IMR-90 (cell line): Measurements from ENCODE around the gene ORC4. TPM values are rescaled to one million over a fixed set of nuclear protein-coding genes. Genes with fewer than 3 reads are reported as not detected.

Source experiments
- ATAC-seq: fragments of 200-7000 bp; cut with Tn5 transposase; 2 replicates; pipeline ENCODE4 v1.9.1; 2020; ENCODE audit warnings: low read depth, mild to moderate bottlenecking, moderate library complexity
- BruUV-seq: library from RNA; stranded (reverse); fragments of 400-500 nt; replicated peaks from 2 replicates; lab custom pipeline; 2021; lab: Mats Ljungman, UMichigan
- CTCF ChIA-PET: fragments of 300-600 bp; formaldehyde crosslinking; extraction: SDS; loops from one replicate; lab custom pipeline; 2021; ENCODE audit warnings: antibody characterized with exemption; lab: Yijun Ruan, JAX
- POLR2A ChIA-PET: fragments of 300-600 bp; sonication (Branson Sonifier 250); formaldehyde crosslinking; loops from one replicate; lab custom pipeline; 2022; ENCODE audit warnings: antibody characterized with exemption; ENCODE audit not compliant: unreplicated experiment; lab: Charles Lee
- DNase-seq: peaks from one replicate; pipeline ENCODE4 v3.0.0; 2013
- H2AFZ ChIP-seq: replicated peaks from 2 replicates; pipeline ENCODE3; 2013; ENCODE audit warnings: low read length, mild to moderate bottlenecking; ENCODE audit not compliant: poor library complexity
- H2AK5ac ChIP-seq: 2 replicates; pipeline ENCODE4 v1.6.1; 2013; ENCODE audit warnings: low read depth, low read length, inconsistent platforms
- H2AK9ac ChIP-seq: replicated peaks from 2 replicates; pipeline ENCODE3; 2013; ENCODE audit warnings: mild to moderate bottlenecking, low read depth, low read length, moderate library complexity; ENCODE audit not compliant: poor library complexity
- H2BK120ac ChIP-seq: 2 replicates; pipeline ENCODE4 v1.6.1; 2013; ENCODE audit warnings: low read depth, low read length, inconsistent platforms
- H2BK15ac ChIP-seq: 3 replicates; pipeline ENCODE4 v1.6.1; 2013; ENCODE audit warnings: low read depth, low read length, inconsistent platforms
- H2BK20ac ChIP-seq: 2 replicates; pipeline ENCODE4 v1.6.1; 2013; ENCODE audit warnings: low read depth, mild to moderate bottlenecking, inconsistent platforms, low read length, moderate library complexity
- H2BK5ac ChIP-seq: 2 replicates; pipeline ENCODE4 v1.6.1; 2013; ENCODE audit warnings: mild to moderate bottlenecking, low read depth, low read length, inconsistent platforms; ENCODE audit not compliant: poor library complexity, severe bottlenecking
- H3K14ac ChIP-seq: replicated peaks from 2 replicates; pipeline ENCODE4 v1.6.1; 2013; ENCODE audit warnings: low read depth, low read length, inconsistent platforms
- H3K18ac ChIP-seq: 2 replicates; pipeline ENCODE4 v1.6.1; 2013; ENCODE audit warnings: low read depth, low read length, control low read depth
- H3K23ac ChIP-seq: 2 replicates; pipeline ENCODE4 v1.6.1; 2013; ENCODE audit warnings: low read depth, low read length, inconsistent platforms
- H3K27ac ChIP-seq: 2 replicates; pipeline ENCODE4 v1.5.1; 2013; ENCODE audit warnings: mild to moderate bottlenecking, control low read depth, low read length; ENCODE audit not compliant: insufficient read depth
- H3K27me3 ChIP-seq: 2 replicates; pipeline ENCODE4 v1.6.1; 2013; ENCODE audit warnings: low read length; ENCODE audit not compliant: control insufficient read depth, insufficient read depth
- H3K36me3 ChIP-seq: 2 replicates; pipeline ENCODE4 v1.6.1; 2013; ENCODE audit warnings: low read length, mixed read lengths; ENCODE audit not compliant: control insufficient read depth, insufficient read depth
- H3K4ac ChIP-seq: 2 replicates; pipeline ENCODE4 v1.6.1; 2013; ENCODE audit warnings: low read depth, low read length, inconsistent platforms
- H3K4me1 ChIP-seq: 2 replicates; pipeline ENCODE4 v1.6.1; 2013; ENCODE audit warnings: low read length, mixed read lengths; ENCODE audit not compliant: control insufficient read depth, insufficient read depth
- H3K4me2 ChIP-seq: 2 replicates; pipeline ENCODE4 v1.6.1; 2013; ENCODE audit warnings: low read depth, mild to moderate bottlenecking, control low read depth, low read length, moderate library complexity
- H3K4me3 ChIP-seq: 2 replicates; pipeline ENCODE4 v1.5.1; 2013; ENCODE audit warnings: low read depth, mild to moderate bottlenecking, control low read depth, low read length, moderate library complexity; ENCODE audit not compliant: insufficient read depth
- H3K56ac ChIP-seq: 2 replicates; pipeline ENCODE4 v1.6.1; 2013; ENCODE audit warnings: low read length, inconsistent platforms; ENCODE audit not compliant: insufficient read depth; ENCODE audit errors: extremely low read depth
- H3K79me1 ChIP-seq, 2 experiments: 2 replicates each; pipeline ENCODE4 v1.6.1; 2013; ENCODE audit warnings: low read length in 2 of 2, inconsistent platforms in 1 of 2, low read depth in 1 of 2
- H3K9ac ChIP-seq: 2 replicates; pipeline ENCODE4 v1.6.1; 2013; ENCODE audit warnings: low read depth, low read length, control low read depth
- H3K9me1 ChIP-seq: 2 replicates; pipeline ENCODE4 v1.6.1; 2013; ENCODE audit warnings: low read length, inconsistent platforms; ENCODE audit not compliant: insufficient read depth
- H3K9me3 ChIP-seq: 2 replicates; pipeline ENCODE4 v1.6.1; 2013; ENCODE audit warnings: low read length; ENCODE audit not compliant: control insufficient read depth, insufficient read depth
- H4K20me1 ChIP-seq: 2 replicates; pipeline ENCODE4 v1.6.1; 2013; ENCODE audit warnings: low read length, inconsistent platforms; ENCODE audit not compliant: insufficient read depth
- H4K5ac ChIP-seq: 2 replicates; pipeline ENCODE4 v1.6.1; 2013; ENCODE audit warnings: mild to moderate bottlenecking, low read depth, low read length, control low read depth
- H4K8ac ChIP-seq, 2 experiments: 2 replicates each; pipeline ENCODE4 v1.6.1; 2013; ENCODE audit warnings: low read depth in 2 of 2, low read length in 2 of 2, control low read depth in 1 of 2, inconsistent platforms in 1 of 2
- H4K91ac ChIP-seq: 2 replicates; pipeline ENCODE4 v1.6.1; 2013; ENCODE audit warnings: low read depth, low read length, inconsistent platforms; ENCODE audit not compliant: insufficient read depth
- BHLHE40 ChIP-seq: fragments of 150-350 bp; IDR thresholded peaks from 2 replicates; pipeline ENCODE4 v1.6.1; 2016; ENCODE audit warnings: mild to moderate bottlenecking, low read depth, low read length
- CEBPB ChIP-seq: IDR thresholded peaks from 2 replicates; pipeline ENCODE4 v1.6.1; 2012; ENCODE audit warnings: low read depth, low read length, improper control_type of control experiment
- CHD1 ChIP-seq: IDR thresholded peaks from 2 replicates; pipeline ENCODE4 v1.6.1; 2012; ENCODE audit warnings: low read depth, low read length, improper control_type of control experiment
- ELK1 ChIP-seq: fragments of 150-350 bp; IDR thresholded peaks from 2 replicates; pipeline ENCODE4 v1.6.1; 2016; ENCODE audit warnings: low read depth, mild to moderate bottlenecking, low read length, moderate library complexity, borderline replicate concordance
- MAFK ChIP-seq: IDR thresholded peaks from 2 replicates; pipeline ENCODE4 v1.6.1; 2012; ENCODE audit warnings: low read depth, low read length, improper control_type of control experiment
- MAZ ChIP-seq: IDR thresholded peaks from 2 replicates; pipeline ENCODE4 v1.6.1; 2012; ENCODE audit warnings: low read depth, mild to moderate bottlenecking, low read length, improper control_type of control experiment, moderate library complexity, borderline replicate concordance
- RCOR1 ChIP-seq: IDR thresholded peaks from 2 replicates; pipeline ENCODE4 v1.6.1; 2012; ENCODE audit warnings: mild to moderate bottlenecking, low read length, improper control_type of control experiment; ENCODE audit not compliant: insufficient replicate concordance
- USF2 ChIP-seq: fragments of 150-350 bp; IDR thresholded peaks from 2 replicates; pipeline ENCODE4 v1.6.1; 2017; ENCODE audit warnings: mild to moderate bottlenecking, antibody characterized with exemption, low read length, low read depth
- dilution Hi-C: fragments of 300-500 bp; cut with HindIII; formaldehyde crosslinking; loops from one replicate; pipeline ENCODE4 v1.14.3; 2018; ENCODE audit warnings: low sequenced_read_pairs; ENCODE audit not compliant: unreplicated experiment
- in situ Hi-C: fragments of 300-500 bp; cut with MboI; formaldehyde crosslinking; loops from 3 replicates; pipeline ENCODE4 v1.14.3; 2019; ENCODE audit warnings: low sequenced_read_pairs, inconsistent platforms, mixed read lengths
- intact Hi-C: fragments of 100-400 bp; cut with micrococcal nuclease; formaldehyde crosslinking; loops from 2 replicates; pipeline ENCODE4 v1.10.0; 2022
- polyA plus RNA-seq, 3 experiments: library from polyadenylated mRNA; depleted of rRNA; stranded (reverse); fragments of >200 nt; gene quantifications; 2 replicates each; pipeline ENCODE4 v1.2.3, GENCODE V29; 2012; ENCODE audit warnings: low replicate concordance in 1 of 3
- total RNA-seq: library from RNA; depleted of rRNA; stranded (reverse); fragments of >200 nt; gene quantifications from 2 replicates; pipeline ENCODE4 v1.2.3, GENCODE V29; 2012
- TF ChIP-seq, protein P1 (sequence below): conservative IDR thresholded peaks from 2 replicates; pipeline ENCODE4 v1.5.1; 2012; ENCODE audit warnings: mild to moderate bottlenecking, low read depth, low read length, improper control_type of control experiment

The ORC4 gene
- total and polyA plus RNA-seq, 2 of the 4 experiments (the other 2 are of a cell fraction) = 20.6 to 23.5 TPM

GRCh38 chr2:147884830-147885229 is 135.7 kb downstream of the ORC4 start:
- H3K9me3 ChIP-seq = no peaks in the 10 kb centered on the region
- dilution Hi-C loops (no loop called here), in situ Hi-C loops (no loop called here), intact Hi-C loops (no loop called here)
- no peak overlapping the region for H2AFZ ChIP-seq
- no peak overlapping the region for H2BK15ac ChIP-seq
- ChIA-PET POLR2A (no interaction called here), CTCF (interaction anchor here (1.1 kb wide), 1 partner anchor 9 kb away, joined by 3 read pairs; no protein-coding TSS in a partner anchor)
- DNase-seq (peak; percentile 16), ATAC-seq (peak; percentile 83)
- H2BK20ac ChIP-seq = no peak overlapping the region
- peaks cover 0 to 12% of the 10 kb centered on the region in 2 experiments; a peak in 3 of 4 replicates for H3K79me1 ChIP-seq
- no peak overlapping the region for H2AK9ac ChIP-seq
- no peak overlapping the region for H2BK5ac ChIP-seq
- no peak overlapping the region for H3K23ac ChIP-seq
- no peaks in the 10 kb centered on the region; the same call in 1 of the 2 replicates for H4K20me1 ChIP-seq
- no peak overlapping the region for H3K27ac ChIP-seq
- no peak overlapping the region for H4K8ac ChIP-seq
- no peak overlapping the region for H3K56ac ChIP-seq
- H3K9me1 ChIP-seq = no peaks in the 10 kb centered on the region
- H4K91ac ChIP-seq = no peak overlapping the region
- no TSS peak for BruUV-seq
- no peak overlapping the region for H3K4me3 ChIP-seq
- no peak overlapping the region for H4K5ac ChIP-seq
- H3K4me1 ChIP-seq = peaks cover 2% of the 10 kb centered on the region; the same call in 1 of the 2 replicates
- no peak overlapping the region for H2AK5ac ChIP-seq
- TF ChIP-seq MAZ = no peak
- TF ChIP-seq, protein P1, sequence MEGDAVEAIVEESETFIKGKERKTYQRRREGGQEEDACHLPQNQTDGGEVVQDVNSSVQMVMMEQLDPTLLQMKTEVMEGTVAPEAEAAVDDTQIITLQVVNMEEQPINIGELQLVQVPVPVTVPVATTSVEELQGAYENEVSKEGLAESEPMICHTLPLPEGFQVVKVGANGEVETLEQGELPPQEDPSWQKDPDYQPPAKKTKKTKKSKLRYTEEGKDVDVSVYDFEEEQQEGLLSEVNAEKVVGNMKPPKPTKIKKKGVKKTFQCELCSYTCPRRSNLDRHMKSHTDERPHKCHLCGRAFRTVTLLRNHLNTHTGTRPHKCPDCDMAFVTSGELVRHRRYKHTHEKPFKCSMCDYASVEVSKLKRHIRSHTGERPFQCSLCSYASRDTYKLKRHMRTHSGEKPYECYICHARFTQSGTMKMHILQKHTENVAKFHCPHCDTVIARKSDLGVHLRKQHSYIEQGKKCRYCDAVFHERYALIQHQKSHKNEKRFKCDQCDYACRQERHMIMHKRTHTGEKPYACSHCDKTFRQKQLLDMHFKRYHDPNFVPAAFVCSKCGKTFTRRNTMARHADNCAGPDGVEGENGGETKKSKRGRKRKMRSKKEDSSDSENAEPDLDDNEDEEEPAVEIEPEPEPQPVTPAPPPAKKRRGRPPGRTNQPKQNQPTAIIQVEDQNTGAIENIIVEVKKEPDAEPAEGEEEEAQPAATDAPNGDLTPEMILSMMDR = no peak
- no peak for TF ChIP-seq CHD1
- TF ChIP-seq BHLHE40 = no peak
- TF ChIP-seq RCOR1 = no peak
- TF ChIP-seq MAFK = no peak
- TF ChIP-seq ELK1 = no peak
- TF ChIP-seq CEBPB = no peak
- TF ChIP-seq USF2 = no peak
- H2BK120ac ChIP-seq = no peak overlapping the region
- H3K14ac ChIP-seq = no peak overlapping the region
- H3K4me2 ChIP-seq = peak overlapping the region; percentile 55
- H3K18ac ChIP-seq = no peak overlapping the region
- H3K27me3 ChIP-seq = no peaks in the 10 kb centered on the region
- no peak overlapping the region for H3K4ac ChIP-seq
- H3K9ac ChIP-seq = no peak overlapping the region
- no peaks in the 10 kb centered on the region for H3K36me3 ChIP-seq
